CD4-positive, alpha-beta memory T cell (primary cell): ENCODE data around the gene REXO1. TPM values are rescaled to one million over a fixed set of nuclear protein-coding genes. Genes with fewer than 3 reads are reported as not detected.

Experiments
- CTCF ChIA-PET: fragments of 350-600 bp; sonication (Branson Sonifier 250); formaldehyde crosslinking; loops from one replicate; lab custom pipeline; 2021; ENCODE audit warnings: inconsistent platforms; ENCODE audit not compliant: partially characterized antibody; lab: Charles Lee
- POLR2A ChIA-PET: fragments of 350-600 bp; sonication (Branson Sonifier 250); formaldehyde crosslinking; loops from one replicate; lab custom pipeline; 2021; ENCODE audit not compliant: partially characterized antibody; lab: Charles Lee
- DNase-seq, 5 donors: peaks; one replicate each; pipeline versions ENCODE4 v3.0.0 to v3.0.0-alpha.2; 2020 to 2022; ENCODE audit warnings: mixed read lengths in 1 of 5
- H3K27ac ChIP-seq: one replicate; pipeline ENCODE4 v1.7.0; 2013; ENCODE audit warnings: low read depth, low read length
- H3K27me3 ChIP-seq: 2 replicates; pipeline ENCODE4 v1.7.0; 2013; ENCODE audit warnings: mild to moderate bottlenecking, low read length, moderate library complexity; ENCODE audit not compliant: insufficient read depth
- H3K36me3 ChIP-seq: 2 replicates; pipeline ENCODE4 v1.7.0; 2013; ENCODE audit warnings: mild to moderate bottlenecking, low read length, moderate library complexity; ENCODE audit not compliant: insufficient read depth
- H3K4me1 ChIP-seq: 2 replicates; pipeline ENCODE4 v1.7.0; 2013; ENCODE audit warnings: mild to moderate bottlenecking, low read length, moderate library complexity; ENCODE audit not compliant: insufficient read depth
- H3K4me3 ChIP-seq, 2 donors: one replicate each; pipeline ENCODE4 v1.7.0; 2013; ENCODE audit warnings: low read length in 2 of 2, mild to moderate bottlenecking in 1 of 2
- H3K9me3 ChIP-seq, 2 donors: one replicate each; pipeline ENCODE4 v1.7.0; 2013; ENCODE audit warnings: low read length in 2 of 2, control low read depth in 1 of 2; ENCODE audit not compliant: control insufficient read depth in 1 of 2
- H3K27ac Mint-ChIP-seq, 7 donors: one replicate each; pipeline ENCODE4 v1.8.0; 2020 to 2021; ENCODE audit warnings: mixed read lengths in 7 of 7, mild to moderate bottlenecking in 6 of 7, inconsistent platforms in 3 of 7, moderate library complexity in 3 of 7
- H3K27me3 Mint-ChIP-seq, 2 donors: one replicate each; pipeline ENCODE4 v1.8.0; 2020 to 2021; ENCODE audit warnings: mixed read lengths in 2 of 2
- H3K36me3 Mint-ChIP-seq, 2 donors: one replicate each; pipeline ENCODE4 v1.8.0; 2020 to 2021; ENCODE audit warnings: mixed read lengths in 2 of 2, inconsistent platforms in 1 of 2, mild to moderate bottlenecking in 1 of 2
- H3K4me1 Mint-ChIP-seq, 4 donors: one replicate each; pipeline ENCODE4 v1.8.0; 2020 to 2021; ENCODE audit warnings: mixed read lengths in 4 of 4, mild to moderate bottlenecking in 1 of 4
- H3K4me3 Mint-ChIP-seq, 8 donors: one replicate each; pipeline ENCODE4 v1.8.0; 2020 to 2021; ENCODE audit warnings: mixed read lengths in 8 of 8, mild to moderate bottlenecking in 7 of 8, moderate library complexity in 6 of 8, inconsistent platforms in 3 of 8
- H3K9me3 Mint-ChIP-seq, 8 donors: one replicate each; pipeline ENCODE4 v1.8.0; 2020 to 2021; ENCODE audit warnings: mixed read lengths in 8 of 8, mild to moderate bottlenecking in 5 of 8, inconsistent platforms in 3 of 8, moderate library complexity in 1 of 8
- intact Hi-C: fragments of 100-400 bp; cut with micrococcal nuclease; formaldehyde crosslinking; loops from one replicate; pipeline ENCODE4 v1.15.1; 2023
- polyA plus RNA-seq, 2 donors: library from polyadenylated mRNA; unstranded; fragments of 300-500 nt; fragmentation: Illumina TruSeq; gene quantifications; one replicate each; pipeline ENCODE4 v1.2.3, GENCODE V29; 2021
- total RNA-seq, 2 experiments: library from RNA; stranded (reverse); gene quantifications; one replicate each; pipeline ENCODE4 v1.2.3, GENCODE V29; 2021

Gene REXO1
- total and polyA plus RNA-seq, 4 experiments from 2014 or later, result 1.5 to 57.3 (median 34.5) TPM

DNA sequence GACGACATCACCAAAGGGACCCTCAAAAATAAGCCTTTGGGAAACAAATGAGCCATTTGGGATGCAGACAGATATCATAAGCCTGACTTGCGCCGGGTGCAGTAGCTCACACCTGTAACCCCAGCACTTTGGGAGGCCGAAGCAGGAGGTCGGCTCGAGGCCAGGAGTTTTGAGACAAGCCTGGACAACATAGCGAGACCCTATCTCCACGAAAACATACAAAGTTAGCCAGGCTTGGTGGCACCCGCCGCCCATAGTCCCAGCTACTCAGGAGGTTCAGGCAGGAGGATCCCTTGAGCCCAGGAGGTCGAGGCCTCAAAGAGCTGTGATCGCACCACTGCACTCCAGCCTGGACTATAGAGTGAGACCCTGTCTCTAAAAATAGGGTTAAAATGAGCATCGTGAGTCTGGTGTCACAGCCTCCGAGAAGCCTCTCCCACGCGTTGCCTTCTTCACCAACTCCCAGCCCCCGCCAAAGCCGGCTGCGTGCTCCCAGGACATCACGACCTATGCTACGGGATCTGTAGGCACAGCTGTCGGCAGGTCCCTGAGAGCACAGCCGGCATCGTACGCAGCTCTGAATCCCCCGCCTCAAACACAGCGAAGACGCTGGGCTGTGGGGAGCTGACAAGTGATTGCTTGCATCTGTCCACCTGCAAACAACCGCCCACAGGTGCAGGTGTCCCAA lies 1.6 kb downstream of the REXO1 start:
- H3K27ac Mint-ChIP-seq, result peak overlapping the region in 6 of 7 donors; percentile 91 to 94 (median 93)
- H3K36me3 ChIP-seq, result peaks cover 13% of the 10 kb centered on the region
- H3K4me3 ChIP-seq, result peak overlapping the region; percentile 68 to 92
- ChIA-PET POLR2A (interaction anchor here (0.6 kb wide), 2 partner anchors 74 to 389 kb away, joined by 3 read pairs; partner anchors contain the start of gene PLEKHJ1), CTCF (interaction anchor here (0.9 to 1.8 kb wide), 2 partner anchors 9 to 21 kb away, joined by 3 to 7 read pairs; no protein-coding TSS in a partner anchor)
- peak overlapping the region; percentile 87 to 93 (median 90) for H3K4me3 Mint-ChIP-seq
- H3K4me1 Mint-ChIP-seq, result peaks cover 29 to 73% (median 51%) of the 10 kb centered on the region in 4 donors
- no peaks in the 10 kb centered on the region for H3K9me3 ChIP-seq
- H3K27me3 ChIP-seq, result no peaks in the 10 kb centered on the region
- H3K4me1 ChIP-seq, result peaks cover 74% of the 10 kb centered on the region
- peak overlapping the region; percentile 93 for H3K27ac ChIP-seq
- H3K36me3 Mint-ChIP-seq, result peaks cover 0 to 8% of the 10 kb centered on the region in 2 donors
- intact Hi-C loops, result no loop called here
- H3K27me3 Mint-ChIP-seq, result no peaks in the 10 kb centered on the region
- no peak for DNase-seq
- peaks cover 0 to 3% (median 0%) of the 10 kb centered on the region in 8 donors for H3K9me3 Mint-ChIP-seq

DNA sequence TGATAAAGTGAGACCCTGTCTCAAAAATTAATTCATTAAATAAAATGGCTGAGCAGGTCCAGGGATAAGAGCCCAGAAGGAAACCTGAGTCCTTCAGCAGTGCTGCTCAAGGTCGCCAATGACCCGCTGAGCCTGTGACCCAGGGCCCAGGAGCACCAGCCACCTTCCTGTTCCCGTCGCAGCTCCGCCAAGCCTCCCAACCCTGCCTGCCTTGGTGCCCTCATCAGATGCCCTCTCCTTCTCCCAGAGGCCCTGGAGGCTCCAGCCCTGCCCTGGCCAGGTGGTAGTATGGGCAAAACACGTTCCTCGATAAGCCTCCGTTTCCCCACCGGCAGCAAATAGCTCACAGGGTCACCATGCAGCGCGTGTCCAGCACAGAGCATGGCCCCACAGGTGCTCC lies 2.6 kb downstream of the REXO1 start:
- POLR2A ChIA-PET, result no interaction called here

DNA sequence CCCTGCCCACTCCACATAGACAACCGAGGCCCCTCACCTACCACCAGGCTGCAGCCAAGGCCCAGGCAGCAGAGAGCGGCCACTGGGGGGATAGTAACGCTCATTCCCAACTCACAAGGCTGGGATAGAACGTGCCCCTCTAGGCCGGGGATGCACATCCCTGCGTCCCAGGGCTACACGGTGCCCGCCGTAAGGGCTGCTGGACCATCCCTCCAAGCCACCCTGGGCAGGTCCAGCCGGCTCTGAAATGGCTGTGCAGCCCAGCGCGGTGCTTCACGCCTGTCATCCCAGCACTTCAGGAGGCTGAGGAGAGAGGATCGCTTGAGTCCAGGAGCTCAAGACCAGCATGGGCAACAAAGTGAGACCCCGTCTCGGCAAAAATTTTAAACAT lies 3.2 kb downstream of the REXO1 start:
- peak in 1 of 5 donors; percentile 34 for DNase-seq
- intact Hi-C loops, result no loop called here
- Histone ChIP-seq H3K36me3 (peaks cover 13% of the 10 kb centered on the region), H3K4me1 (peaks cover 74% of the 10 kb centered on the region), H3K27me3 (no peaks in the 10 kb centered on the region), H3K9me3 (no peaks in the 10 kb centered on the region), H3K4me3 (no peak overlapping the region), H3K27ac (no peak overlapping the region)
- ChIA-PET POLR2A (interaction anchor here (0.8 kb wide), 1 partner anchor 13 kb away, joined by 5 read pairs; no protein-coding TSS in a partner anchor), CTCF (no interaction called here)
- Mint-ChIP-seq H3K27me3 (no peaks in the 10 kb centered on the region), H3K4me1 (peaks cover 31 to 78% (median 54%) of the 10 kb centered on the region in 4 donors), H3K36me3 (peaks cover 0 to 10% of the 10 kb centered on the region in 2 donors), H3K4me3 (no peak overlapping the region), H3K9me3 (peaks cover 0 to 2% (median 0%) of the 10 kb centered on the region in 8 donors), H3K27ac (no peak overlapping the region)

More for the DNA sequence above, 2.6 kb downstream of the REXO1 start:
- H3K36me3 ChIP-seq, result peaks cover 13% of the 10 kb centered on the region
- H3K9me3 Mint-ChIP-seq, result peaks cover 0 to 3% (median 0%) of the 10 kb centered on the region in 8 donors
- no peaks in the 10 kb centered on the region for H3K9me3 ChIP-seq
- intact Hi-C loops, result no loop called here
- peaks cover 29 to 76% (median 53%) of the 10 kb centered on the region in 4 donors for H3K4me1 Mint-ChIP-seq
- H3K36me3 Mint-ChIP-seq, result peaks cover 0 to 10% of the 10 kb centered on the region in 2 donors
- peak overlapping the region in 4 of 8 donors; percentile 62 to 90 (median 83) for H3K4me3 Mint-ChIP-seq
- H3K27me3 Mint-ChIP-seq, result no peaks in the 10 kb centered on the region
- DNase-seq, result no peak
- H3K4me1 ChIP-seq, result peaks cover 74% of the 10 kb centered on the region
- peak overlapping the region in 1 of 7 donors; percentile 94 for H3K27ac Mint-ChIP-seq
- CTCF ChIA-PET, result interaction anchor here (0.9 to 1.8 kb wide), 2 partner anchors 8 to 20 kb away, joined by 3 to 7 read pairs; no protein-coding TSS in a partner anchor
- no peaks in the 10 kb centered on the region for H3K27me3 ChIP-seq
- no peak overlapping the region for H3K4me3 ChIP-seq
- no peak overlapping the region for H3K27ac ChIP-seq

DNA sequence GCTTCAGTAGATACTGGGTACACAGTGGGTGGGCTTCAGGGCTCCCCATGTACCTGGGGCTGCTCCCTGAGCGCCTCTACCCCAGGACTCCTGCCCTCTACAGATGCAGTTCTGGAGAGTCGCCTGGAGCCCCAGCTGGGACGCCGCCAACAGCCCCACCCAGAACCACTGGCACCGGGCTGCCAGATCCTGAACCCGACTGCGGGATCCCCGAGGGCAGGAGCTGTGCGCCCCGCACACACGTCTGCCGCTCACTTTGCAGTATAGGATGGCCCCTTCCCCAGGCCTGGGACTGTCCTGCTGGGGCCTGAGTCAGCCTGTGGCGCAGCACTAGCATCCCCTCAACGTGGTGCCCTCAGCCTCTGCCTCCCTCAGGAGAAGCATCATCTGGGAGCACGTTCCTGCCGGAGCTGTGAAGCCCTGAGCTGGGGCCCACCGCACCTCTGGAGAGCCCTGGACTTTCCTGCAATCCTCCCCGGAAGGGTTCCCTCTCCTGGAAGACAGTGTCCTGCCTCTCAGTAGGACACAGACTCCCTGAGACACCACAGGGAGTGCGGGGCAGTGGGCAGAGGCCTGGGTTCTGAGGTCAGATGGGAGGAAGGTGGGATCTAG lies 3.7 kb downstream of the REXO1 start:
- Mint-ChIP-seq H3K27ac (peak overlapping the region in 1 of 7 donors; percentile 43), H3K4me1 (peaks cover 26 to 80% (median 53%) of the 10 kb centered on the region in 4 donors), H3K27me3 (no peaks in the 10 kb centered on the region), H3K9me3 (peaks cover 0 to 2% (median 0%) of the 10 kb centered on the region in 8 donors), H3K36me3 (peaks cover 0 to 10% of the 10 kb centered on the region in 2 donors), H3K4me3 (peak overlapping the region in 2 of 8 donors; percentile 24 to 26)
- ChIA-PET CTCF (no interaction called here), POLR2A (interaction anchor here (0.8 kb wide), 1 partner anchor 13 kb away, joined by 5 read pairs; no protein-coding TSS in a partner anchor)
- no peak overlapping the region for H3K4me3 ChIP-seq
- no peak for DNase-seq
- no peaks in the 10 kb centered on the region for H3K27me3 ChIP-seq
- intact Hi-C loops, result no loop called here
- no peak overlapping the region for H3K27ac ChIP-seq
- H3K9me3 ChIP-seq, result no peaks in the 10 kb centered on the region
- H3K4me1 ChIP-seq, result peaks cover 74% of the 10 kb centered on the region
- H3K36me3 ChIP-seq, result peaks cover 13% of the 10 kb centered on the region

DNA sequence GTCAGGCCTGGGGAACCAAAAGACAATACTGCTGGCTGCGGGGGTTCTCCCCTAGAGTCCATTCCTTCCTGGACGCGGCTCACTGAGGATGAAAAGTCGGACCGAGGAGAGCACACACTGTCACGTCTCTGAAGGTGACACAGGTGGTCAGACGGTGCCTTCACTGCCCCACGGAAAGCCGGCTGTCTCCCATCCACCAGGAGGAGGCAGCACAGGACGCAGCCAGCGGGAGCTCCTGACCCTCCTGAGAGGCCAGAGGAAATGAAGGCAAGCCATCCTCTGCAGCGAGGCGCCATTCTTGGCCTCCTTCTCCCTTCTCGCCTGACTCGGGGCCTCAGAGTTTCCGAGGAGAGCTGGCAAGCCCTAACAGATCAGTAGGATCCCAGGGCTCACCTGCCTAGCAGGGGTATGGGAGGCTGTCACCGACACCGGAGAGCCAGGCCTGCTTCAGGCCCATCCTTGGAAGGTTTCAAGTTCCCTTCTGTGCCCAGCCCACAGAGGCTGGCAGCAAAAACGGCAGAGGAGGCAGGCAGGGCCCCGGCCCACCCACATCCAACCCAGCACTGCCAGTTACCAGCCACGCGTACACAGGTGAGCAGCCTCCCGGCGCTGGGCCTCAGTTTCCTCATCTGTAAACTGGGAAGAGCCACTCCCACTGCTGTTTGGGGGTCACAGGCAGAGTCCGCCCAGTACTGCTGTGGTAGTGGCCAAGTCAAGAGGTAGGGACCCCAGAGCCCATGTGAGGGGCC lies 4.5 kb downstream of the REXO1 start:
- Histone ChIP-seq H3K27me3 (no peaks in the 10 kb centered on the region), H3K9me3 (no peaks in the 10 kb centered on the region), H3K4me1 (peaks cover 68% of the 10 kb centered on the region), H3K27ac (no peak overlapping the region), H3K4me3 (no peak overlapping the region), H3K36me3 (peaks cover 13% of the 10 kb centered on the region)
- peak overlapping the region in 1 of 8 donors; percentile 15 for H3K4me3 Mint-ChIP-seq
- ChIA-PET CTCF (no interaction called here), POLR2A (no interaction called here)
- H3K27ac Mint-ChIP-seq, result peak overlapping the region in 4 of 7 donors; percentile 23 to 65 (median 40)
- no peak for DNase-seq
- intact Hi-C loops, result no loop called here
- H3K36me3 Mint-ChIP-seq, result peaks cover 0 to 10% of the 10 kb centered on the region in 2 donors
- H3K27me3 Mint-ChIP-seq, result no peaks in the 10 kb centered on the region
- H3K4me1 Mint-ChIP-seq, result peaks cover 25 to 77% (median 49%) of the 10 kb centered on the region in 4 donors
- peaks cover 0 to 2% (median 0%) of the 10 kb centered on the region in 8 donors for H3K9me3 Mint-ChIP-seq

DNA sequence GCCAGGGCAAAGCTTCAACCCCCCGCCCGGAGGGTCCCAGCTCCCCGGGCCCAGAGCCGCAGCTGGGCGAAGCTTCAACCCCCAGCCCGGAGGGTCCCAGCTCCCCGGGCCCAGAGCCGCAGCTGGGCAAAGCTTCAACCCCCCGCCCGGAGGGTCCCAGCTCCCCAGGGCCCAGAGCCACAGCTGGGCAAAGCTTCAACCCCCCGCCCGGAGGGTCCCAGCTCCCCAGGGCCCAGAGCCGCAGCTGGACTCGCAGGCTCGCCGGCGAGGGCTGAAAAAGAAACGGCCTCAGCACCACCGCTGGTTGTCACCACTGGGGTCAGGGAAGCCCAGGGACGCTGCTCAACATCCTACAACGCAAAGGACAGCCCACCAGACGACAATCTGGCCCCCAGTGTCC lies 5.2 kb downstream of the REXO1 start:
- Histone ChIP-seq H3K9me3 (no peaks in the 10 kb centered on the region), H3K27ac (no peak overlapping the region), H3K36me3 (peaks cover 13% of the 10 kb centered on the region), H3K4me3 (no peak overlapping the region), H3K4me1 (peaks cover 67% of the 10 kb centered on the region), H3K27me3 (no peaks in the 10 kb centered on the region)
- no peak for DNase-seq
- Mint-ChIP-seq H3K27me3 (no peaks in the 10 kb centered on the region), H3K27ac (no peak overlapping the region), H3K4me3 (no peak overlapping the region), H3K36me3 (peaks cover 0 to 7% of the 10 kb centered on the region in 2 donors), H3K4me1 (peaks cover 23 to 82% (median 46%) of the 10 kb centered on the region in 4 donors), H3K9me3 (peaks cover 0 to 2% (median 0%) of the 10 kb centered on the region in 8 donors)
- CTCF ChIA-PET, result interaction anchor here (7.8 kb wide), 1 partner anchor 16 kb away, joined by 77 read pairs; no protein-coding TSS in a partner anchor
- POLR2A ChIA-PET, result no interaction called here
- intact Hi-C loops, result no loop called here
